Endothelial cell of umbilical vein (primary cell): ENCODE measurements around the gene SPECC1L. TPM values are rescaled to one million over a fixed set of nuclear protein-coding genes. Genes with fewer than 3 reads are reported as not detected.
"Not testable (repeated sequence)": the region's sequence is repeated elsewhere in the genome, so short reads cannot be mapped to it uniquely, and the experiment has no call there.

ENCODE experiments used
- BruUV-seq: library from RNA; stranded (reverse); fragments of 400-500 nt; replicated peaks from 2 replicates; lab custom pipeline; 2021; lab: Mats Ljungman, UMichigan
- CTCF ChIA-PET: fragments of 300-600, 350-600 bp; sonication (Branson Sonifier 250); formaldehyde crosslinking; loops from one replicate; lab custom pipeline; 2021; ENCODE audit warnings: antibody characterized with exemption, inconsistent platforms; lab: Charles Lee
- POLR2A ChIA-PET: fragments of 300-600, 350-600 bp; sonication (Branson Sonifier 250); formaldehyde crosslinking; loops from one replicate; lab custom pipeline; 2021; ENCODE audit warnings: antibody characterized with exemption, inconsistent platforms; lab: Charles Lee
- DNase-seq: peaks from one replicate; pipeline ENCODE4 v3.0.0-alpha.2; 2011; ENCODE audit warnings: low read depth, low spot score
- FAIRE-seq: peaks from 2 replicates; lab custom pipeline; 2011; peaks lifted over from hg19 to GRCh38; lab: Jason Lieb, UNC
- H2AFZ ChIP-seq: 2 replicates; pipeline ENCODE4 v1.6.0; 2012; ENCODE audit warnings: low read depth, low read length, control low read depth, inconsistent platforms
- H3K27ac ChIP-seq: 2 replicates; pipeline ENCODE4 v1.5.1; 2011; ENCODE audit warnings: low read depth, mild to moderate bottlenecking, control low read depth, low read length, moderate library complexity; ENCODE audit not compliant: insufficient read depth
- H3K27me3 ChIP-seq, 2 experiments: 2 replicates each; pipeline versions ENCODE4 v1.6.0 to v1.6.1; 2011; ENCODE audit warnings: low read length in 2 of 2, mixed read lengths in 1 of 2; ENCODE audit not compliant: control insufficient read depth in 2 of 2, insufficient read depth in 2 of 2
- H3K36me3 ChIP-seq, 2 experiments: 2 replicates in 1 of 2; 3 replicates in 1 of 2; pipeline ENCODE4 v1.5.1; 2011; ENCODE audit warnings: low read length in 2 of 2, mild to moderate bottlenecking in 1 of 2, moderate library complexity in 1 of 2; ENCODE audit not compliant: control insufficient read depth in 2 of 2, insufficient read depth in 2 of 2; ENCODE audit errors: extremely low read depth in 1 of 2
- H3K4me1 ChIP-seq: 3 replicates; pipeline ENCODE4 v1.5.1; 2011; ENCODE audit warnings: mild to moderate bottlenecking, low read length; ENCODE audit not compliant: control insufficient read depth, insufficient read depth; ENCODE audit errors: extremely low read depth
- H3K4me2 ChIP-seq: 2 replicates; pipeline ENCODE4 v1.6.1; 2011; ENCODE audit warnings: low read length, control low read depth, mixed read lengths; ENCODE audit not compliant: insufficient read depth
- H3K4me3 ChIP-seq, 3 experiments: fragments of 200-600 bp in 1 of 3; sonication (generic), shearing (Covaris generic) in 1 of 3; replicated peaks in 1 of 3; 2 replicates each; pipeline ENCODE4 v1.5.1; 2011 to 2016; ENCODE audit warnings: control low read depth in 3 of 3, low read length in 3 of 3, mild to moderate bottlenecking in 2 of 3, inconsistent platforms in 1 of 3, low read depth in 1 of 3, moderate library complexity in 1 of 3; ENCODE audit not compliant: insufficient read depth in 1 of 3
- H3K79me2 ChIP-seq: 2 replicates; pipeline ENCODE4 v1.6.0; 2012; ENCODE audit warnings: low read length, inconsistent platforms; ENCODE audit not compliant: control insufficient read depth, insufficient read depth
- H3K9ac ChIP-seq: replicated peaks from 2 replicates; pipeline ENCODE3; 2011; ENCODE audit warnings: low read length, control low read depth; ENCODE audit not compliant: insufficient read depth; ENCODE audit errors: extremely low read depth
- H3K9me1 ChIP-seq: replicated peaks from 3 replicates; pipeline ENCODE4 v1.6.0; 2011; ENCODE audit warnings: mild to moderate bottlenecking, low read length; ENCODE audit not compliant: control insufficient read depth, insufficient read depth; ENCODE audit errors: extremely low read depth
- H3K9me3 ChIP-seq: replicated peaks from 2 replicates; pipeline ENCODE4 v1.5.1; 2012; ENCODE audit warnings: low read length, inconsistent platforms; ENCODE audit not compliant: control insufficient read depth, insufficient read depth
- H4K20me1 ChIP-seq: replicated peaks from 2 replicates; pipeline ENCODE3; 2011; ENCODE audit warnings: mild to moderate bottlenecking, low read length; ENCODE audit not compliant: control insufficient read depth, insufficient read depth; ENCODE audit errors: extremely low read depth
- dilution Hi-C: fragments of 300-500 bp; cut with MboI; formaldehyde crosslinking; loops from one replicate; pipeline ENCODE4 v1.15.0; 2019; ENCODE audit warnings: low sequenced_read_pairs; ENCODE audit not compliant: extremely low pct_ligation_motif_present
- intact Hi-C: fragments of 100-400 bp; cut with micrococcal nuclease; formaldehyde crosslinking; loops from one replicate; pipeline ENCODE4 v1.10.0; 2022
- polyA plus RNA-seq, 4 experiments: library from polyadenylated mRNA; depleted of rRNA in 3 of 4; stranded (reverse) in 3 of 4; unstranded in 1 of 4; fragments of >200 nt; gene quantifications; 2 replicates each; pipeline versions ENCODE4 v1.2.1 to v1.2.3, GENCODE V29; 2011 to 2012; ENCODE audit warnings: missing spikeins in 1 of 4
- total RNA-seq: library from RNA; stranded (reverse); gene quantifications from 2 replicates; pipeline ENCODE4 v1.2.3, GENCODE V29; 2021

The SPECC1L gene
- total and polyA plus RNA-seq, 2 donors (not counting 3 experiments of a cell fraction or from before 2014, with no cell fraction given) = 22.8 to 79.3 TPM

GRCh38 chr22:24298497-24299155, 28.0 kb downstream of the SPECC1L start:
- CTCF ChIA-PET, H3K4me3 ChIP-seq, H3K27ac ChIP-seq, FAIRE-seq, POLR2A ChIA-PET, H3K9me3 ChIP-seq, H3K9me1 ChIP-seq, H3K4me2 ChIP-seq, dilution Hi-C loops, H3K27me3 ChIP-seq, H3K9ac ChIP-seq, H3K36me3 ChIP-seq, H4K20me1 ChIP-seq, intact Hi-C loops, BruUV-seq, DNase-seq, H2AFZ ChIP-seq: not testable (repeated sequence)
- peaks cover 20% of the 10 kb centered on the region for H3K4me1 ChIP-seq
- H3K79me2 ChIP-seq = peaks cover 48% of the 10 kb centered on the region

- BruUV-seq, DNase-seq, H3K27me3 ChIP-seq, intact Hi-C loops, dilution Hi-C loops, H4K20me1 ChIP-seq, H3K9ac ChIP-seq, H3K9me3 ChIP-seq, H3K4me3 ChIP-seq, H3K36me3 ChIP-seq, H3K27ac ChIP-seq, CTCF ChIA-PET, POLR2A ChIA-PET, H2AFZ ChIP-seq, H3K9me1 ChIP-seq, H3K4me2 ChIP-seq, FAIRE-seq: not testable (repeated sequence)
- H3K4me1 ChIP-seq = peaks cover 35% of the 10 kb centered on the region
- peaks cover 48% of the 10 kb centered on the region for H3K79me2 ChIP-seq
Observed at GRCh38 chr22:24300522-24300921, 29.9 kb downstream of the SPECC1L start.
